ENCODE data around the gene MGAT5B.

DNA sequence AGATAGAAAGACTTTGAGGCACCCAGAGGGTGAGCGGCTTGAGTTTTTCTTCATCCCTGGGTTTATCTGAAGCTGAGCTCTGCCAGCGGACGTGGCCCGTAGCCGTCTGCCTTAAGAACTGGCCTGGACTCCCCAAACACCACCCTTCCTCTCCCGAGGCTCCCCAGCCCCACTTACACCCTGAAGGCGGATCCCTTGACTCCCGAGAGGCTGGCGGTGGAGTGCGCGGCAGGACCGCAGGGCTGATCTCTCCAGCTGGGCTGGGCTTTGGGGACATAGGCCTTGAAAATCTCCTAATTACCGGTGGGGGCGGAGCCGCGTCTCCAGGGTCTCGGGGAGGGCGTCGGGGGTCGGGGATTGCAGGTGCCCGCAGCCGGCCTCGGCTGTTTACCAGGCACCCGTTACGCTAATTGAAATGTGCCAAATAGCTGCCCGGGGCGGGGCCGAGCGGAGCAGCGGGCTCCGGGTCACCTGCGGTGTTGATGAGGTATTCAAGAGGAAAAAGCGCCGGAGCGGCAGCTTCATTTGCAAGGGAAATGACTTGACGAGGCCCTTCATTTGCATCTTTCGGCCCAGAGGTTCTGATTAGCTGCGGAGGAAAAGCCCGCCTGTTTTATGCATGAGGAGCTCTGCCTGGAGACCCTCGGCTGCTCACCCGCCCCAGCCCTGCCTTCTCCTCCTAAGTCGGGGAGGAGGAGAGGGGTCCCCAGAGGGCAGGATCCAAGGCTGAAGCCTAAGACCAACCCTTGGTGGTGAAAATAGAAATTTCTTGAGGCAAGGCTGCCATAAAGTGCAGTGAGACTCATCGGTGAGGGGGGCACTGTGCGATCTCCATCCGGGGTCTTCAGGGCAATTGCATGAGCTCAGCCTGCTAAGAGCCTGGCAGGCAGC is 100.7 kb downstream of the MGAT5B start:
- TF ChIP-seq, protein P1, sequence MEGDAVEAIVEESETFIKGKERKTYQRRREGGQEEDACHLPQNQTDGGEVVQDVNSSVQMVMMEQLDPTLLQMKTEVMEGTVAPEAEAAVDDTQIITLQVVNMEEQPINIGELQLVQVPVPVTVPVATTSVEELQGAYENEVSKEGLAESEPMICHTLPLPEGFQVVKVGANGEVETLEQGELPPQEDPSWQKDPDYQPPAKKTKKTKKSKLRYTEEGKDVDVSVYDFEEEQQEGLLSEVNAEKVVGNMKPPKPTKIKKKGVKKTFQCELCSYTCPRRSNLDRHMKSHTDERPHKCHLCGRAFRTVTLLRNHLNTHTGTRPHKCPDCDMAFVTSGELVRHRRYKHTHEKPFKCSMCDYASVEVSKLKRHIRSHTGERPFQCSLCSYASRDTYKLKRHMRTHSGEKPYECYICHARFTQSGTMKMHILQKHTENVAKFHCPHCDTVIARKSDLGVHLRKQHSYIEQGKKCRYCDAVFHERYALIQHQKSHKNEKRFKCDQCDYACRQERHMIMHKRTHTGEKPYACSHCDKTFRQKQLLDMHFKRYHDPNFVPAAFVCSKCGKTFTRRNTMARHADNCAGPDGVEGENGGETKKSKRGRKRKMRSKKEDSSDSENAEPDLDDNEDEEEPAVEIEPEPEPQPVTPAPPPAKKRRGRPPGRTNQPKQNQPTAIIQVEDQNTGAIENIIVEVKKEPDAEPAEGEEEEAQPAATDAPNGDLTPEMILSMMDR (IDR thresholded peaks at IDR 0.05) = no peak
- TF ChIP-seq POLR2A (IDR thresholded peaks at IDR 0.05) = no peak
